ENCODE data around the gene TEX44. TPM values are rescaled to one million over a fixed set of nuclear protein-coding genes. Genes with fewer than 3 reads are reported as not detected.
"Not testable (repeated sequence)": the region's sequence is repeated elsewhere in the genome, so short reads cannot be mapped to it uniquely, and the experiment has no call there.

The TEX44 gene
- polyA plus RNA-seq, 1 donor from 2014 or later, result not detected

GRCh38 chr2:231583982-231584381, 8.7 kb upstream of the TEX44 start:
- Mint-ChIP-seq H3K4me3 (no peak overlapping the region), H3K27ac (no peak overlapping the region), H3K27me3 (peaks cover 6% of the 10 kb centered on the region)

GRCh38 chr2:231587744-231588143, 4.9 kb upstream of the TEX44 start:
- H3K36me3 Mint-ChIP-seq, H3K4me3 Mint-ChIP-seq, H3K4me1 Mint-ChIP-seq, H3K9me3 Mint-ChIP-seq, H3K27me3 Mint-ChIP-seq: not testable (repeated sequence)
- peak overlapping the region in 1 of 3 donors; percentile 31 for H3K27ac Mint-ChIP-seq

More at GRCh38 chr2:231583982-231584381, 8.7 kb upstream of the TEX44 start:
- Mint-ChIP-seq H3K4me1 (peaks cover 0 to 2% (median 0%) of the 10 kb centered on the region in 3 donors), H3K36me3 (peaks cover 2% of the 10 kb centered on the region), H3K9me3 (peaks cover 2 to 5% (median 3%) of the 10 kb centered on the region in 3 donors)

GRCh38 chr2:231589656-231590055, 3.0 kb upstream of the TEX44 start:
- H3K27ac Mint-ChIP-seq, result no peak overlapping the region
- H3K4me1 Mint-ChIP-seq, result peaks cover 0 to 3% (median 0%) of the 10 kb centered on the region in 3 donors
- H3K36me3 Mint-ChIP-seq, result no peaks in the 10 kb centered on the region
- H3K4me3 Mint-ChIP-seq, result no peak overlapping the region
- peaks cover 3% of the 10 kb centered on the region for H3K27me3 Mint-ChIP-seq
- H3K9me3 Mint-ChIP-seq, result no peaks in the 10 kb centered on the region

- no peaks in the 10 kb centered on the region for H3K9me3 Mint-ChIP-seq
- peaks cover 0 to 3% (median 0%) of the 10 kb centered on the region in 3 donors for H3K4me1 Mint-ChIP-seq
- no peaks in the 10 kb centered on the region for H3K36me3 Mint-ChIP-seq
- H3K27ac Mint-ChIP-seq, result no peak overlapping the region
- peaks cover 3% of the 10 kb centered on the region for H3K27me3 Mint-ChIP-seq
- no peak overlapping the region for H3K4me3 Mint-ChIP-seq
Observed at GRCh38 chr2:231590614-231591013, 2.0 kb upstream of the TEX44 start.

- H3K4me1 Mint-ChIP-seq, result peaks cover 0 to 4% (median 3%) of the 10 kb centered on the region in 3 donors
- no peak overlapping the region for H3K27ac Mint-ChIP-seq
- peaks cover under 1% of the 10 kb centered on the region for H3K27me3 Mint-ChIP-seq
- H3K4me3 Mint-ChIP-seq, result no peak overlapping the region
- H3K36me3 Mint-ChIP-seq, result peaks cover 2% of the 10 kb centered on the region
- H3K9me3 Mint-ChIP-seq, result no peaks in the 10 kb centered on the region
Observed at GRCh38 chr2:231593666-231594065, 1.0 kb downstream of the TEX44 start.

- Mint-ChIP-seq H3K4me3 (no peak overlapping the region), H3K9me3 (no peaks in the 10 kb centered on the region), H3K4me1 (peaks cover 5 to 7% (median 5%) of the 10 kb centered on the region in 3 donors), H3K36me3 (peaks cover 4% of the 10 kb centered on the region), H3K27ac (no peak overlapping the region), H3K27me3 (no peaks in the 10 kb centered on the region)
Observed at GRCh38 chr2:231597014-231597611, 4.4 kb downstream of the TEX44 start.

- no peak overlapping the region for H3K27ac Mint-ChIP-seq
- no peak overlapping the region for H3K4me3 Mint-ChIP-seq
- H3K4me1 Mint-ChIP-seq, result peaks cover 4 to 7% (median 5%) of the 10 kb centered on the region in 3 donors
- H3K9me3 Mint-ChIP-seq, result no peaks in the 10 kb centered on the region
- H3K27me3 Mint-ChIP-seq, result no peaks in the 10 kb centered on the region
- H3K36me3 Mint-ChIP-seq, result peaks cover 4% of the 10 kb centered on the region
Observed at GRCh38 chr2:231597627-231598026, 5.0 kb downstream of the TEX44 start.

- Mint-ChIP-seq H3K9me3 (peaks cover 0 to 1% (median 0%) of the 10 kb centered on the region in 3 donors), H3K27me3 (no peaks in the 10 kb centered on the region), H3K27ac (peak overlapping the region in 1 of 3 donors; percentile 98), H3K4me1 (peaks cover 7 to 19% (median 17%) of the 10 kb centered on the region in 3 donors), H3K4me3 (no peak overlapping the region), H3K36me3 (peaks cover 4% of the 10 kb centered on the region)
Observed at GRCh38 chr2:231600619-231601355, 8.1 kb downstream of the TEX44 start.

- H3K9me3 Mint-ChIP-seq, result peaks cover 0 to 1% (median 0%) of the 10 kb centered on the region in 3 donors
- H3K27me3 Mint-ChIP-seq, result no peaks in the 10 kb centered on the region
- H3K27ac Mint-ChIP-seq, result peak overlapping the region; percentile 80 to 98 (median 90)
- H3K4me1 Mint-ChIP-seq, result peaks cover 10 to 23% (median 17%) of the 10 kb centered on the region in 3 donors
- H3K36me3 Mint-ChIP-seq, result peaks cover 4% of the 10 kb centered on the region
- peak overlapping the region in 2 of 4 donors; percentile 43 to 73 for H3K4me3 Mint-ChIP-seq
Observed at GRCh38 chr2:231601356-231602229, 8.9 kb downstream of the TEX44 start.

GRCh38 chr2:231602859-231603467, 10.3 kb downstream of the TEX44 start:
- peak overlapping the region; percentile 94 to 100 (median 99) for H3K27ac Mint-ChIP-seq
- H3K4me3 Mint-ChIP-seq, result peak overlapping the region in 3 of 4 donors; percentile 84 to 93 (median 87)
- peaks cover 2% of the 10 kb centered on the region for H3K36me3 Mint-ChIP-seq
- peaks cover 0 to 1% (median 0%) of the 10 kb centered on the region in 3 donors for H3K9me3 Mint-ChIP-seq
- H3K4me1 Mint-ChIP-seq, result peaks cover 8 to 23% (median 14%) of the 10 kb centered on the region in 3 donors
- H3K27me3 Mint-ChIP-seq, result no peaks in the 10 kb centered on the region

GRCh38 chr2:231604101-231604684, 11.5 kb downstream of the TEX44 start:
- H3K9me3 Mint-ChIP-seq, result peaks cover 0 to 1% (median 0%) of the 10 kb centered on the region in 3 donors
- peaks cover 2% of the 10 kb centered on the region for H3K36me3 Mint-ChIP-seq
- H3K27ac Mint-ChIP-seq, result peak overlapping the region; percentile 94 to 100 (median 99)
- H3K4me1 Mint-ChIP-seq, result peaks cover 8 to 23% (median 14%) of the 10 kb centered on the region in 3 donors
- no peaks in the 10 kb centered on the region for H3K27me3 Mint-ChIP-seq
- peak overlapping the region; percentile 75 to 93 (median 81) for H3K4me3 Mint-ChIP-seq

GRCh38 chr2:231604685-231605606, 12.3 kb downstream of the TEX44 start:
- Mint-ChIP-seq H3K27me3 (no peaks in the 10 kb centered on the region), H3K4me1 (peaks cover 8 to 23% (median 14%) of the 10 kb centered on the region in 3 donors), H3K36me3 (peaks cover 2% of the 10 kb centered on the region), H3K9me3 (peaks cover 0 to 1% (median 0%) of the 10 kb centered on the region in 3 donors), H3K4me3 (peak overlapping the region; percentile 74 to 94 (median 91)), H3K27ac (peak overlapping the region; percentile 98 to 100 (median 99))

- Mint-ChIP-seq H3K4me1 (peaks cover 10 to 23% (median 14%) of the 10 kb centered on the region in 3 donors), H3K9me3 (peaks cover 0 to 1% (median 0%) of the 10 kb centered on the region in 3 donors), H3K36me3 (peaks cover 2% of the 10 kb centered on the region)
Observed at GRCh38 chr2:231605607-231606091, 13.0 kb downstream of the TEX44 start.

More at GRCh38 chr2:231605607-231606091, 13.0 kb downstream of the TEX44 start:
- no peaks in the 10 kb centered on the region for H3K27me3 Mint-ChIP-seq
- peak overlapping the region; percentile 86 to 100 (median 99) for H3K27ac Mint-ChIP-seq
- peak overlapping the region; percentile 74 to 94 (median 90) for H3K4me3 Mint-ChIP-seq

Data from IgD-negative memory B cell (primary cell).